Lower leg skin (tissue), 3 donors: ENCODE data around the gene DMRTB1.

Experiments
- POLR2A ChIP-seq, 2 donors: fragments of 450-650 bp; IDR thresholded peaks; one replicate each; pipeline ENCODE4 v1.6.1; 2016 to 2017; ENCODE audit warnings: antibody characterized with exemption in 2 of 2, mild to moderate bottlenecking in 1 of 2, moderate library complexity in 1 of 2
- TF ChIP-seq, protein P1 (sequence below), 3 donors: fragments of 450-650 bp; IDR thresholded peaks; one replicate each; pipeline ENCODE4 v1.5.1; 2016; ENCODE audit warnings: antibody characterized with exemption in 3 of 3, mild to moderate bottlenecking in 3 of 3, moderate library complexity in 2 of 3

- TF ChIP-seq POLR2A (IDR thresholded peaks at IDR 0.05), result no peak
- TF ChIP-seq, protein P1, sequence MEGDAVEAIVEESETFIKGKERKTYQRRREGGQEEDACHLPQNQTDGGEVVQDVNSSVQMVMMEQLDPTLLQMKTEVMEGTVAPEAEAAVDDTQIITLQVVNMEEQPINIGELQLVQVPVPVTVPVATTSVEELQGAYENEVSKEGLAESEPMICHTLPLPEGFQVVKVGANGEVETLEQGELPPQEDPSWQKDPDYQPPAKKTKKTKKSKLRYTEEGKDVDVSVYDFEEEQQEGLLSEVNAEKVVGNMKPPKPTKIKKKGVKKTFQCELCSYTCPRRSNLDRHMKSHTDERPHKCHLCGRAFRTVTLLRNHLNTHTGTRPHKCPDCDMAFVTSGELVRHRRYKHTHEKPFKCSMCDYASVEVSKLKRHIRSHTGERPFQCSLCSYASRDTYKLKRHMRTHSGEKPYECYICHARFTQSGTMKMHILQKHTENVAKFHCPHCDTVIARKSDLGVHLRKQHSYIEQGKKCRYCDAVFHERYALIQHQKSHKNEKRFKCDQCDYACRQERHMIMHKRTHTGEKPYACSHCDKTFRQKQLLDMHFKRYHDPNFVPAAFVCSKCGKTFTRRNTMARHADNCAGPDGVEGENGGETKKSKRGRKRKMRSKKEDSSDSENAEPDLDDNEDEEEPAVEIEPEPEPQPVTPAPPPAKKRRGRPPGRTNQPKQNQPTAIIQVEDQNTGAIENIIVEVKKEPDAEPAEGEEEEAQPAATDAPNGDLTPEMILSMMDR (IDR thresholded peaks at IDR 0.05), result no peak
Measured at GRCh38 chr1:53476579-53476978, 17.4 kb downstream of the DMRTB1 start.
